Fibroblast of mammary gland (primary cell): Measurements from ENCODE around the gene PRKAA1.
"Not testable (repeated sequence)": the region's sequence is repeated elsewhere in the genome, so short reads cannot be mapped to it uniquely, and the experiment has no call there.

ENCODE experiments used
- DNase-seq: peaks from one replicate; pipeline ENCODE4 v3.0.0-alpha.2; 2010; ENCODE audit warnings: low read depth
- H3K4me3 ChIP-seq: 2 replicates; pipeline ENCODE4 v1.5.1; 2011; ENCODE audit warnings: low read depth, mild to moderate bottlenecking, low read length, moderate library complexity; ENCODE audit not compliant: control insufficient read depth
- TF ChIP-seq, protein P1 (sequence below): conservative IDR thresholded peaks from 2 replicates; pipeline ENCODE4 v1.5.1; 2011; ENCODE audit warnings: low read depth, low read length, inconsistent platforms; ENCODE audit not compliant: control insufficient read depth, insufficient read depth

The PRKAA1 gene

DNA sequence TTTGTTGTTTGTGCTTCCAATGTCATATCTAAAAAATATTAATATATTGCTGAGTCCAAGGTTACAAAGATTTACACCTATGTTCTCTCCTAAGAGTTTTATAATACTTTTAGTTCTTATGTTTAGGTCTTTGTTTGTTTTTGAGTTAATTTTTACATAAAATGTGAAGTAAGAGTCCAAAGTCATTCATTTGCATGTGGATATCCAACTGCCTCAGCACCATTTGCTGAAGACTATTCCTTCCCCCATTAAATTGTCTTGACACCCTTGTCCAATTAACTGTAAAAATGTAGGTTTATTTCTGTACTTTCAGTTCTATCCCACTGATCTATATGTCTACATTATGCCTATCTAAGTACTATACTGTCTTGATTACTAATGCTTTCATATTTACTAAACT is 78.1 kb downstream of the PRKAA1 start:
- TF ChIP-seq, protein P1, sequence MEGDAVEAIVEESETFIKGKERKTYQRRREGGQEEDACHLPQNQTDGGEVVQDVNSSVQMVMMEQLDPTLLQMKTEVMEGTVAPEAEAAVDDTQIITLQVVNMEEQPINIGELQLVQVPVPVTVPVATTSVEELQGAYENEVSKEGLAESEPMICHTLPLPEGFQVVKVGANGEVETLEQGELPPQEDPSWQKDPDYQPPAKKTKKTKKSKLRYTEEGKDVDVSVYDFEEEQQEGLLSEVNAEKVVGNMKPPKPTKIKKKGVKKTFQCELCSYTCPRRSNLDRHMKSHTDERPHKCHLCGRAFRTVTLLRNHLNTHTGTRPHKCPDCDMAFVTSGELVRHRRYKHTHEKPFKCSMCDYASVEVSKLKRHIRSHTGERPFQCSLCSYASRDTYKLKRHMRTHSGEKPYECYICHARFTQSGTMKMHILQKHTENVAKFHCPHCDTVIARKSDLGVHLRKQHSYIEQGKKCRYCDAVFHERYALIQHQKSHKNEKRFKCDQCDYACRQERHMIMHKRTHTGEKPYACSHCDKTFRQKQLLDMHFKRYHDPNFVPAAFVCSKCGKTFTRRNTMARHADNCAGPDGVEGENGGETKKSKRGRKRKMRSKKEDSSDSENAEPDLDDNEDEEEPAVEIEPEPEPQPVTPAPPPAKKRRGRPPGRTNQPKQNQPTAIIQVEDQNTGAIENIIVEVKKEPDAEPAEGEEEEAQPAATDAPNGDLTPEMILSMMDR = no peak

DNA sequence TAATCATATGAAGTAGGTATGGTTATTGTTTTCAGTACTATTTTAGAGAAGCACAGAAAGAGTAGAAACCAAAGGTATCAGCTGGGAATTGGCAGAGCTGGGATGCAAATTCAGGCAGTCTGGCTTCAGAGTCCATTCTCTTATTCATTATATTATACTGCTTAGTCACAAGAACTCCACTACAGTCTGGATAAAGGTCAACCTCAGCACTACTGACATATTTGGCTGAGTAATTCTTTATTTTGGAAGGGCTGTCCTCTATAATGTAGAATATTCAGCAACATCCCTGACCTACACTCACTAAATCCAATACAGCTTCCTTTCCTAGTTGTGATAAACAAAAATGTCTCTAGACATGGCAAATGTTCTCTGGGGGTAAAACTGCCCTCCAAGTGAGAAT is 80.9 kb downstream of the PRKAA1 start:
- DNase-seq = peak; percentile 81
- TF ChIP-seq, protein P1 = no peak

More for the DNA sequence above, 78.1 kb downstream of the PRKAA1 start:
- DNase-seq = no peak
- H3K4me3 ChIP-seq = no peak overlapping the region

DNA sequence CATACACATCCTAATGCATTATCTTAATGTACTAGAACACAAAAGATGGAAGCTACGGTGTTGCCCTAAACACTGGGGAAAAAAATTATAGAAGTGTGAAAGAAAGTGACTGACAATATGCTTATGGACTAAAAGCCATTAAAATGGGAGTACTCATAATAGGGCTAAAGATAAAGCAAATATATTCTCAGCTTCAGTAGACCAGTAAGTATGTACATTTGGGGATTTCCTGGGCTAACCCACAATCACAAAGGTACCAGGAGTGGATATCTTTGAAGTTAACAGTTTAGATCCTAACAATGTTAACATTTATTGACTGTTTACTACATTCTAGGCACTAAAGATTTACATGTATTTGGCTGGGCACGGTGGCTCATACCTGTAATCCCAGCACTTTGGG is 81.6 kb downstream of the PRKAA1 start:
- TF ChIP-seq, protein P1 = no peak
- DNase-seq = no peak
- H3K4me3 ChIP-seq = no peak overlapping the region

More for the DNA sequence above, 80.9 kb downstream of the PRKAA1 start:
- H3K4me3 ChIP-seq = no peak overlapping the region

DNA sequence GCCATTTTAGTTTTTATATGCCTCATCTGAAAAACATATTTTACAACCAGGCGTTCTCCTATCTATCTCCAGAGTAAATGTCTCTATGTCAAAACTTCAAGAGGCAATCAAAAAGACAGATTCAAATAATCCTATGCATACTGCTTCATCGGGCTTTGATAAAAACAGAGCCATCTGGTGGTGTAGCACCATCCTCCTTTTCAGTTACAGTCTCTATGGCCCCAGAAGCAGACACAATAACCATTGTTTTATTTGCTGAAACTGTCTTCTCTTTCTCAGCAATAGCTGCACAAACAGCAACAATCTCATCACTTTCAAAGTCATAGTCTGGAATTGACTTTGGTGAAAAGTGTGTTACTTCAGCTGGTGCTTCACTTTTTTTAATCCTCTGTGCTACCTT is 82.2 kb downstream of the PRKAA1 start:
- no peak overlapping the region for H3K4me3 ChIP-seq
- TF ChIP-seq, protein P1 = peak; percentile 34
- DNase-seq = peak; percentile 16

DNA sequence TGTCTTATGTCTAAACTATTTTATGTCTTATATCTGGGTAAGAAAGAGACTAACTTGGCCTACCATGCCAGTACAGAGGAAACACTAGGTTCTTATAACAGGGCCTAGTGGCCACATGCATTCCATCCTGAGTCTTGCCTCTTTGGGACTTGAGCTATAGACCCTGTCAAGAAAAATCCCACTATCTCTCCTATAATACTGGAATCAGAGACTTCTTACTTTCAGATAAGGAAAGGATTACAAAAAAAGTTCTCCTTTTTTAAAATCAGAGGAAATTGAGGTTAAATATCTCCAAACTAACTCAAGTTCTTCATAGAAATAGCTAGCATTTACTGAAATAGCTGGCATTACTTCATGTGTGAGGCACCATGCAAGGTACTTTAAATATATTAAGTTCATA is 84.2 kb downstream of the PRKAA1 start:
- no peak for DNase-seq
- TF ChIP-seq, protein P1 = no peak
- no peak overlapping the region for H3K4me3 ChIP-seq

DNA sequence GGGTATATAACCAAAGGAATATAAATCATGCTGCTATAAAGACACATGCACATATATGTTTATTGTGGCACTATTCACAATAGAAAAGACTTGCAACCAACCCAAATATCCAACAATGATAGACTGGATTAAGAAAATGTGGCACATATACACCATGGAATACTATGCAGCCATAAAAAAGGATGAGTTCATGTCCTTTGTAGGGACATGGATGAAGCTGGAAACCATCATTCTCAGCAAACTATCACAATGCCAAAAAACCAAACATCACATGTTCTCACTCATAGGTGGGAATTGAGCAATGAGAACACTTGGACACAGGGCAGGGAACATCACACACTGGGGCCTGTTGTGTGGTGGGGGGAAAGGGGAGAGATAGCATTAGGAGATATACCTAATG is 87.6 kb downstream of the PRKAA1 start:
- H3K4me3 ChIP-seq, DNase-seq: not testable (repeated sequence)
